Retinal pigment epithelial cell (primary cell): ENCODE data around the gene SLC22A7.
A peak's percentile ranks its signal among the peaks of the same experiment; 100 is the strongest.

Source experiments
- DNase-seq: peaks from one replicate; pipeline ENCODE4 v3.0.0-alpha.2; 2010; ENCODE audit warnings: low read depth
- H3K4me3 ChIP-seq: 2 replicates; pipeline ENCODE4 v1.5.1; 2011; ENCODE audit warnings: mild to moderate bottlenecking, low read length, control low read depth, moderate library complexity
- TF ChIP-seq, protein P1 (sequence below): conservative IDR thresholded peaks from 2 replicates; pipeline ENCODE4 v1.5.1; 2011; ENCODE audit warnings: low read depth, low read length, control low read depth, inconsistent platforms

Gene SLC22A7

GRCh38 chr6:43308990-43309477 lies 11.0 kb downstream of the SLC22A7 start:
- TF ChIP-seq, protein P1, sequence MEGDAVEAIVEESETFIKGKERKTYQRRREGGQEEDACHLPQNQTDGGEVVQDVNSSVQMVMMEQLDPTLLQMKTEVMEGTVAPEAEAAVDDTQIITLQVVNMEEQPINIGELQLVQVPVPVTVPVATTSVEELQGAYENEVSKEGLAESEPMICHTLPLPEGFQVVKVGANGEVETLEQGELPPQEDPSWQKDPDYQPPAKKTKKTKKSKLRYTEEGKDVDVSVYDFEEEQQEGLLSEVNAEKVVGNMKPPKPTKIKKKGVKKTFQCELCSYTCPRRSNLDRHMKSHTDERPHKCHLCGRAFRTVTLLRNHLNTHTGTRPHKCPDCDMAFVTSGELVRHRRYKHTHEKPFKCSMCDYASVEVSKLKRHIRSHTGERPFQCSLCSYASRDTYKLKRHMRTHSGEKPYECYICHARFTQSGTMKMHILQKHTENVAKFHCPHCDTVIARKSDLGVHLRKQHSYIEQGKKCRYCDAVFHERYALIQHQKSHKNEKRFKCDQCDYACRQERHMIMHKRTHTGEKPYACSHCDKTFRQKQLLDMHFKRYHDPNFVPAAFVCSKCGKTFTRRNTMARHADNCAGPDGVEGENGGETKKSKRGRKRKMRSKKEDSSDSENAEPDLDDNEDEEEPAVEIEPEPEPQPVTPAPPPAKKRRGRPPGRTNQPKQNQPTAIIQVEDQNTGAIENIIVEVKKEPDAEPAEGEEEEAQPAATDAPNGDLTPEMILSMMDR: no peak
- no peak for DNase-seq
- H3K4me3 ChIP-seq: peak overlapping the region; percentile 14

- no peak for DNase-seq
- TF ChIP-seq, protein P1: no peak
- no peak overlapping the region for H3K4me3 ChIP-seq
Measured at GRCh38 chr6:43310134-43310533, 12.1 kb downstream of the SLC22A7 start.

DNA sequence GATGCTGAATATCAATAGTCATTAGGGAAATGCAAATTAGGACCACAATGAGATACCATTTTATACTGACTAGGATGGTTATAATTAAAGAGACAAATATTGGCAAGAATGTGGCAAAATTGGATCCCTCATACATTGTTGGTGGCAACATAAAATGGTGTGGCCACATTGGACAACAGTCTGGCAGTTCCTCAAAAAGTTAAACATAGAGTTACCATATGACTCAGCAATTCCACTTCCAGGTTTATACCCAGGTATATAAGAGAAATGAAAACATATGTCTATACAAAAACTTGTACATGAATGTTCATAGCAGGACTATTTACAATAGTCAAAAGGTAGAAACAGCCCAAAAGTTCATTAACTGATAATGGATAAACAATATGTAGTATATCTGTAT lies 12.6 kb downstream of the SLC22A7 start:
- no peak for DNase-seq
- H3K4me3 ChIP-seq: no peak overlapping the region
- TF ChIP-seq, protein P1: no peak

- TF ChIP-seq, protein P1: no peak
- H3K4me3 ChIP-seq: no peak overlapping the region
- no peak for DNase-seq
Measured at GRCh38 chr6:43311666-43312065, 13.6 kb downstream of the SLC22A7 start.

DNA sequence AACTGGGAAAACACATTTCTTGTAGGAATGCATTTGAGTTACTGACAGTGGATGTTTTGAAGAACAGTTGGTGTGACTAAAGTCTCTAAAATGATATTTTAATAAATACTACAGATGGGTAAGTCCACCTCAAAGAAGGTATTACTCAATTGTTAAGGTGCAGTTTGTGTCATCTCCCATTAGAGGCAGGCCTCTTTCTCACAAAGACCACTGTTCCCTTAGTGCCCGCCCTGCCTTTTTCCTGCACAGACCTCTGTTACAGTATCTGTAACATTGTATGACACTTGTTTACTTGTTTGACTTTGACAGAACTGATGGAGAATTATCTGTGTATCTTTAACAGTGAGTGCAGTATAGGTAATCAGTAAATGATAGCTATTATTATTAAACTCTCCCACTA lies 15.8 kb downstream of the SLC22A7 start:
- no peak for DNase-seq
- TF ChIP-seq, protein P1: no peak
- H3K4me3 ChIP-seq: no peak overlapping the region

- TF ChIP-seq, protein P1: no peak
- no peak for DNase-seq
- H3K4me3 ChIP-seq: no peak overlapping the region
Measured at GRCh38 chr6:43318011-43318410, 20.0 kb downstream of the SLC22A7 start.

- no peak for DNase-seq
- H3K4me3 ChIP-seq: no peak overlapping the region
- TF ChIP-seq, protein P1: no peak
Measured at GRCh38 chr6:43325876-43326275, 27.8 kb downstream of the SLC22A7 start.
